Sigmoid colon (tissue), 4 donors: Measurements from ENCODE around the gene KRTAP4-8.

Source experiments
- EP300 ChIP-seq, 4 donors: sonication (generic); formaldehyde crosslinking; IDR thresholded peaks; one replicate each; pipeline ENCODE4 v1.6.1; 2017; ENCODE audit warnings: antibody characterized with exemption in 4 of 4
- TF ChIP-seq, protein P1 (sequence below), 4 experiments: fragments of 450-650 bp in 3 of 4; fragments of 200-600 bp in 1 of 4; IDR thresholded peaks; one replicate each; pipeline ENCODE4 v1.5.1; 2016 to 2019; ENCODE audit warnings: antibody characterized with exemption in 4 of 4, mild to moderate bottlenecking in 3 of 4, moderate library complexity in 2 of 4

GRCh38 chr17:41052566-41052965 is 45.4 kb downstream of the KRTAP4-8 start:
- no peak for TF ChIP-seq EP300 (IDR thresholded peaks at IDR 0.05)
- TF ChIP-seq, protein P1, sequence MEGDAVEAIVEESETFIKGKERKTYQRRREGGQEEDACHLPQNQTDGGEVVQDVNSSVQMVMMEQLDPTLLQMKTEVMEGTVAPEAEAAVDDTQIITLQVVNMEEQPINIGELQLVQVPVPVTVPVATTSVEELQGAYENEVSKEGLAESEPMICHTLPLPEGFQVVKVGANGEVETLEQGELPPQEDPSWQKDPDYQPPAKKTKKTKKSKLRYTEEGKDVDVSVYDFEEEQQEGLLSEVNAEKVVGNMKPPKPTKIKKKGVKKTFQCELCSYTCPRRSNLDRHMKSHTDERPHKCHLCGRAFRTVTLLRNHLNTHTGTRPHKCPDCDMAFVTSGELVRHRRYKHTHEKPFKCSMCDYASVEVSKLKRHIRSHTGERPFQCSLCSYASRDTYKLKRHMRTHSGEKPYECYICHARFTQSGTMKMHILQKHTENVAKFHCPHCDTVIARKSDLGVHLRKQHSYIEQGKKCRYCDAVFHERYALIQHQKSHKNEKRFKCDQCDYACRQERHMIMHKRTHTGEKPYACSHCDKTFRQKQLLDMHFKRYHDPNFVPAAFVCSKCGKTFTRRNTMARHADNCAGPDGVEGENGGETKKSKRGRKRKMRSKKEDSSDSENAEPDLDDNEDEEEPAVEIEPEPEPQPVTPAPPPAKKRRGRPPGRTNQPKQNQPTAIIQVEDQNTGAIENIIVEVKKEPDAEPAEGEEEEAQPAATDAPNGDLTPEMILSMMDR (IDR thresholded peaks at IDR 0.05), result no peak
